CD4-positive, alpha-beta T cell treated with Interleukin-15 for 4 hours (primary cell): Measurements from ENCODE around the gene MRPL44.

ENCODE experiments used
- DNase-seq: peaks from one replicate; pipeline ENCODE4 v3.0.0-alpha.2; 2020; ENCODE audit warnings: low spot score

Gene MRPL44

GRCh38 chr2:223936862-223937326, 20.4 kb upstream of the MRPL44 start:
- DNase-seq: peak; percentile 42

- DNase-seq: no peak
These were observed 19.7 kb upstream of the MRPL44 start for GRCh38 chr2:223937535-223937934.

GRCh38 chr2:223939438-223939837, 17.8 kb upstream of the MRPL44 start:
- DNase-seq: peak; percentile 22

- peak; percentile 76 for DNase-seq
These were observed 15.5 kb upstream of the MRPL44 start for GRCh38 chr2:223941579-223942277.

GRCh38 chr2:223943135-223943534, 14.1 kb upstream of the MRPL44 start:
- DNase-seq: no peak

- DNase-seq: no peak
These were observed 13.7 kb upstream of the MRPL44 start for GRCh38 chr2:223943561-223944008.

- no peak for DNase-seq
These were observed 13.0 kb upstream of the MRPL44 start for GRCh38 chr2:223944166-223944702.

- DNase-seq: peak; percentile 79
These were observed 12.3 kb upstream of the MRPL44 start, which contains the start of gene WDFY1 for GRCh38 chr2:223944703-223945531. Gene WDFY1, minus strand, starts transcription at chr2:223945335. Its CDS starts 51 bp downstream, at chr2:223945284.

- DNase-seq: no peak
These were observed 11.5 kb upstream of the MRPL44 start for GRCh38 chr2:223945755-223946154.

- no peak for DNase-seq
These were observed 9.5 kb upstream of the MRPL44 start for GRCh38 chr2:223947711-223948205.

- no peak for DNase-seq
These were observed 7.9 kb upstream of the MRPL44 start for GRCh38 chr2:223949241-223949840.

- no peak for DNase-seq
These were observed 6.6 kb upstream of the MRPL44 start for GRCh38 chr2:223950448-223951347.

- no peak for DNase-seq
These were observed 4.8 kb upstream of the MRPL44 start for GRCh38 chr2:223952280-223952968.

GRCh38 chr2:223954401-223954800, 2.9 kb upstream of the MRPL44 start:
- no peak for DNase-seq

- DNase-seq: no peak
These were observed 963 bp upstream of the MRPL44 start for GRCh38 chr2:223956300-223956699.

- DNase-seq: no peak
These were observed 2.4 kb downstream of the MRPL44 start for GRCh38 chr2:223959688-223960087.

- no peak for DNase-seq
These were observed 10.7 kb downstream of the MRPL44 start for GRCh38 chr2:223967981-223968380.

GRCh38 chr2:223969315-223969714, 12.1 kb downstream of the MRPL44 start:
- no peak for DNase-seq

- DNase-seq: no peak
These were observed 12.6 kb downstream of the MRPL44 start for GRCh38 chr2:223969856-223970255.

- peak; percentile 67 for DNase-seq
These were observed 13.3 kb downstream of the MRPL44 start for GRCh38 chr2:223970343-223971128.
